Caco-2 (cell line): ENCODE measurements around the gene UBE2H. TPM values are rescaled to one million over a fixed set of nuclear protein-coding genes. Genes with fewer than 3 reads are reported as not detected.

ENCODE experiments used
- BruUV-seq: library from RNA; stranded (reverse); fragments of 400-500 nt; replicated peaks from 2 replicates; lab custom pipeline; 2021; lab: Mats Ljungman, UMichigan
- CTCF ChIA-PET: fragments of 300-600 bp; sonication (Branson Sonifier 250); formaldehyde crosslinking; loops from one replicate; lab custom pipeline; 2022; ENCODE audit warnings: antibody characterized with exemption; lab: Charles Lee
- POLR2A ChIA-PET: fragments of 300-600 bp; sonication (Branson Sonifier 250); formaldehyde crosslinking; loops from one replicate; lab custom pipeline; 2022; ENCODE audit warnings: antibody characterized with exemption; lab: Charles Lee
- DNase-seq, 2 experiments: peaks; one replicate each; pipeline versions ENCODE4 v3.0.0 to v3.0.0-alpha.2; 2020 to 2022
- H3K27me3 ChIP-seq: replicated peaks from 2 replicates; pipeline ENCODE4 v1.6.0; 2011; ENCODE audit warnings: low read length; ENCODE audit not compliant: control insufficient read depth, insufficient read depth
- H3K36me3 ChIP-seq: 2 replicates; pipeline ENCODE4 v1.5.1; 2011; ENCODE audit warnings: low read length; ENCODE audit not compliant: control insufficient read depth, insufficient read depth
- H3K4me1 ChIP-seq: fragments of 250-450 bp; sonication (Bioruptor Pico); 2 replicates; pipeline ENCODE4 v1.5.1; 2020; ENCODE audit warnings: mild to moderate bottlenecking
- H3K4me3 ChIP-seq: 2 replicates; pipeline ENCODE4 v1.5.1; 2011; ENCODE audit warnings: low read depth, mild to moderate bottlenecking, control low read depth, low read length
- H3K9me3 ChIP-seq: fragments of 250-450 bp; sonication (Bioruptor Pico); 2 replicates; pipeline ENCODE4 v1.5.1; 2020; ENCODE audit warnings: mild to moderate bottlenecking, moderate library complexity
- H3K27ac Mint-ChIP-seq: one replicate; pipeline ENCODE4 v1.8.0; 2022; ENCODE audit warnings: mixed read lengths; ENCODE audit not compliant: unreplicated experiment
- H3K27me3 Mint-ChIP-seq: one replicate; pipeline ENCODE4 v1.8.0; 2022; ENCODE audit warnings: mixed read lengths; ENCODE audit not compliant: insufficient read depth, unreplicated experiment
- H3K36me3 Mint-ChIP-seq: one replicate; pipeline ENCODE4 v1.8.0; 2022; ENCODE audit warnings: mild to moderate bottlenecking, mixed read lengths; ENCODE audit not compliant: insufficient read depth, unreplicated experiment
- H3K4me1 Mint-ChIP-seq: one replicate; pipeline ENCODE4 v1.8.0; 2022; ENCODE audit warnings: low read depth, mixed read lengths; ENCODE audit not compliant: unreplicated experiment
- H3K4me3 Mint-ChIP-seq: one replicate; pipeline ENCODE4 v1.8.0; 2022; ENCODE audit warnings: mild to moderate bottlenecking, moderate library complexity, mixed read lengths; ENCODE audit not compliant: unreplicated experiment
- H3K9me3 Mint-ChIP-seq: one replicate; pipeline ENCODE4 v1.8.0; 2022; ENCODE audit warnings: mixed read lengths; ENCODE audit not compliant: unreplicated experiment
- intact Hi-C: fragments of 100-400 bp; cut with micrococcal nuclease; formaldehyde crosslinking; loops from one replicate; pipeline ENCODE4 v1.10.0; 2022; ENCODE audit not compliant: unreplicated experiment
- total RNA-seq: library from RNA; stranded (reverse); gene quantifications from 2 replicates; pipeline ENCODE4 v1.2.3, GENCODE V29; 2022
- TF ChIP-seq, protein P1 (sequence below), 2 experiments: fragments of 200-600 bp in 1 of 2; IDR thresholded peaks; 1 replicate in 1 of 2; 2 replicates in 1 of 2; pipeline versions ENCODE4 v1.5.1 to v1.8.0; 2011 to 2022; ENCODE audit warnings: antibody characterized with exemption in 1 of 2, control low read depth in 1 of 2, inconsistent platforms in 1 of 2, low read depth in 1 of 2, low read length in 1 of 2, mild to moderate bottlenecking in 1 of 2, moderate library complexity in 1 of 2; ENCODE audit not compliant: insufficient read depth in 1 of 2, severe bottlenecking in 1 of 2, unreplicated experiment in 1 of 2

The UBE2H gene
- total RNA-seq, 1 experiment from 2014 or later: 35.7 TPM

DNA sequence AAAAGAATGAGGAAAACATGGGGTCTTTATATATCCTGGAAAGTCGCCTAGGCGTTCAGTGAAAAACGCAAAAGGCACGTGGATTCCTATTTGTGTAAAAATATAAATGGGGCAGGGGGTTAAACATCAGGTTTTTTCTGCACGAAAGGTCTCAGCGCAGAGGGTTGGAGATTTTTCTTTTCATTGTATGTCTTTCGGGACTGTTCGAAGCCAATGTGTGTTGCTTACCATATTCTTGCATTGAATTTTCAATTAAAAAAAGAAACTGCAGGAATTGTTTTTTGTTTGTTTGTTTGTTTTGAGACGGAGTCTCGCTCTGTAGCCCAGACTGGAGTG, 169.2 kb downstream of the UBE2H start:
- peaks cover 13% of the 10 kb centered on the region for H3K36me3 Mint-ChIP-seq
- ChIA-PET POLR2A (no interaction called here), CTCF (no interaction called here)
- H3K27me3 Mint-ChIP-seq: no peaks in the 10 kb centered on the region
- peaks cover 8% of the 10 kb centered on the region for H3K4me1 ChIP-seq
- no peaks in the 10 kb centered on the region for H3K9me3 ChIP-seq
- no peak overlapping the region for H3K4me3 Mint-ChIP-seq
- no peak overlapping the region for H3K4me3 ChIP-seq
- TF ChIP-seq, protein P1, sequence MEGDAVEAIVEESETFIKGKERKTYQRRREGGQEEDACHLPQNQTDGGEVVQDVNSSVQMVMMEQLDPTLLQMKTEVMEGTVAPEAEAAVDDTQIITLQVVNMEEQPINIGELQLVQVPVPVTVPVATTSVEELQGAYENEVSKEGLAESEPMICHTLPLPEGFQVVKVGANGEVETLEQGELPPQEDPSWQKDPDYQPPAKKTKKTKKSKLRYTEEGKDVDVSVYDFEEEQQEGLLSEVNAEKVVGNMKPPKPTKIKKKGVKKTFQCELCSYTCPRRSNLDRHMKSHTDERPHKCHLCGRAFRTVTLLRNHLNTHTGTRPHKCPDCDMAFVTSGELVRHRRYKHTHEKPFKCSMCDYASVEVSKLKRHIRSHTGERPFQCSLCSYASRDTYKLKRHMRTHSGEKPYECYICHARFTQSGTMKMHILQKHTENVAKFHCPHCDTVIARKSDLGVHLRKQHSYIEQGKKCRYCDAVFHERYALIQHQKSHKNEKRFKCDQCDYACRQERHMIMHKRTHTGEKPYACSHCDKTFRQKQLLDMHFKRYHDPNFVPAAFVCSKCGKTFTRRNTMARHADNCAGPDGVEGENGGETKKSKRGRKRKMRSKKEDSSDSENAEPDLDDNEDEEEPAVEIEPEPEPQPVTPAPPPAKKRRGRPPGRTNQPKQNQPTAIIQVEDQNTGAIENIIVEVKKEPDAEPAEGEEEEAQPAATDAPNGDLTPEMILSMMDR (IDR thresholded peaks at IDR 0.05; ENCODE audit: insufficient read depth in 1 of 2, low read depth in 1 of 2, low read length in 1 of 2, severe bottlenecking in 1 of 2, unreplicated experiment in 1 of 2): no peak
- peaks cover 6% of the 10 kb centered on the region for H3K4me1 Mint-ChIP-seq
- no peaks in the 10 kb centered on the region for H3K27me3 ChIP-seq
- no peak overlapping the region for H3K27ac Mint-ChIP-seq
- H3K36me3 ChIP-seq: no peaks in the 10 kb centered on the region
- intact Hi-C loops: loop anchor here (5.0 kb wide), 1 partner anchor 229 kb away; no protein-coding TSS in a partner anchor
- BruUV-seq: TSS peak; percentile 26
- DNase-seq: no peak
- no peaks in the 10 kb centered on the region for H3K9me3 Mint-ChIP-seq

DNA sequence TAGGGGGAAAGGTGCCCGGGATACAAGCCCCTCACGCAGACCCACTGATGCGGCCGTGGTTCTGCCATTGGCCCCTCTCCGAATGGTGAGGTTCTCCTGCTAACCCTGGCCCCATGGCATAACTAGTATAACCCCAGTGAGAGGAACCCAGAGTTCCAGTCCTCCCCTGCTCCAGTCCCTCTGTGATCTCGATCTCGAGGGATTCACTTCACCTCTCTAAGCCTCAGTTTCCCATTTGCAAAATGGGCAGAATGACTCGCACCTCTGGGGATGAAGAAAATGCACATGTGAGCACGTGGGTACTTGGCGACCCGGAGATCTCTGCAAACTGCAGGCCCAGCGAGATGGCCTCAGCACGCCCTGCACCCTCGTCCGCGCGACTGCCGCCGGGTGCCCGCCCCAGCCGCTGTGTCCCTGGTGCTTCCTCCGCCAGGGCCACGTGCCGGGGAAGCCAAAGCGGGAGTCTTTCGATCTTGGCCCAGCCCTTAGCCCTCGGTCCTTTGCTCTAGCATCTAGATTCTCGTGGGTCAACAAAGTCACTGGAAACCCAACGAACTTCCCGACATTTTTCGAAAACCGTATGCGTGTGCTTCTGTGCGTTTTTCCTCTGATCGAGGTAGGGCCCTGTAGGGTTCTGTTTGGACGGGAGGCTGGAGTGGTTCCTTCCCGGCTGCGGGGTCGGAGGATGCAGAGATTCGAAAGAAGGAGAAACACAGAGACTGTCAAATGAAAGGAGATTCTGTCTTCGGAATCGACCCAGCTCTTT, 169.8 kb downstream of the UBE2H start:
- no peak for DNase-seq
- peaks cover 13% of the 10 kb centered on the region for H3K36me3 Mint-ChIP-seq
- no peaks in the 10 kb centered on the region for H3K27me3 Mint-ChIP-seq
- H3K27ac Mint-ChIP-seq: no peak overlapping the region
- Histone ChIP-seq H3K27me3 (no peaks in the 10 kb centered on the region), H3K36me3 (no peaks in the 10 kb centered on the region), H3K9me3 (no peaks in the 10 kb centered on the region), H3K4me1 (peaks cover 12% of the 10 kb centered on the region), H3K4me3 (no peak overlapping the region)
- ChIA-PET POLR2A (no interaction called here), CTCF (no interaction called here)
- H3K9me3 Mint-ChIP-seq: no peaks in the 10 kb centered on the region
- peaks cover 6% of the 10 kb centered on the region for H3K4me1 Mint-ChIP-seq
- H3K4me3 Mint-ChIP-seq: peak overlapping the region; percentile 81
- no TSS peak for BruUV-seq
- intact Hi-C loops: loop anchor here (5.0 kb wide), 1 partner anchor 229 kb away; no protein-coding TSS in a partner anchor
- TF ChIP-seq, protein P1 (IDR thresholded peaks at IDR 0.05; ENCODE audit: insufficient read depth in 1 of 2, low read depth in 1 of 2, low read length in 1 of 2, severe bottlenecking in 1 of 2, unreplicated experiment in 1 of 2): no peak

DNA sequence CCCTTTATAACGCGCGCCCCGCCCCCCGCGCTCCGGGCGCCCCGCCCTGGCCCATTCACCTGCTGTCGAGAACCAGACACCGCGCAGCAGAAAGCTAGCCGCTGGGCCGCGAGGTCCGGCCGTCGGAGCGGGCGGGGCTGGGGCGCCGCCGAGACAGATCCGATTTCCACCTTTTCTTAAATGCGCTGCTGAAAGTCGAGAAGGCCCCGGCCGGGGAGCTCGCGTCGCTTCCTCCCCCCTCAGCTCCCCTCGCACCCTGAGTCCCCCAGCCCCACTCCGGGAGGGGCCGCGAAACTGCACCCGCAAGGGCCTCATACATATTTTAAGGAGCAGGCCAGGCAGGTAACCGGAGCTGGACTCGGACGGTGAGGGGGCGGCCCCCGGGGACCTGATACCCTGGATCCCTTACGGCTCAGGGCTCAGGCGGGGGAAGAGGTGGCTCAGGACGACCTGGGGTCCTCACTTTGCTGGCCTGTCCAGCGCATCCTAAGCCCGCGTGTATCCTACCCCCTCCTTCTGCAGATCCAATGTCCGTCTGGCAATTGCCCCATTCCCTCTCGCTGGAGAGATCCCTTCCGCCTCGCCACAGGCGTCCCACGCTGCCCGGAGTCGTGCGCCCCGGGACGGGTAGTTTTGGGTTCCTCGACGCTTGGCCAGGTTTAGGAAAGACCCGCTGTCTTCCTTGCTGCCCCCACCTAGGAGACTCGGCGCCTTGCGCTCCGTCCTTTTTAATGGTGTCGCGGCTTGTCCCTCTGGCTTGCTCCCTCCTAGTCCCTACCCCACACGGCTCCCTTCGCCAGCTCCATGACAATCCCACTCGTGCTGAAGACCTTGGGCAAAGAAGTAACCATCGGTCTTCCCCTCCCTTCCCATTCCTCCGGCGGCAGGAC, 170.6 kb downstream of the UBE2H start:
- Histone ChIP-seq H3K27me3 (no peaks in the 10 kb centered on the region), H3K36me3 (no peaks in the 10 kb centered on the region), H3K9me3 (no peaks in the 10 kb centered on the region), H3K4me1 (peaks cover 12% of the 10 kb centered on the region), H3K4me3 (no peak overlapping the region)
- Mint-ChIP-seq H3K4me3 (peak overlapping the region; percentile 81), H3K36me3 (peaks cover 11% of the 10 kb centered on the region), H3K4me1 (peaks cover 6% of the 10 kb centered on the region), H3K27me3 (no peaks in the 10 kb centered on the region), H3K9me3 (no peaks in the 10 kb centered on the region), H3K27ac (no peak overlapping the region)
- DNase-seq: no peak
- intact Hi-C loops: loop anchor here (5.0 kb wide), 1 partner anchor 230 kb away; no protein-coding TSS in a partner anchor
- BruUV-seq: no TSS peak
- POLR2A ChIA-PET: no interaction called here
- CTCF ChIA-PET: interaction anchor here (1.5 kb wide), 1 partner anchor 43 kb away, joined by 7 read pairs; no protein-coding TSS in a partner anchor
- TF ChIP-seq, protein P1 (IDR thresholded peaks at IDR 0.05; ENCODE audit: insufficient read depth in 1 of 2, low read depth in 1 of 2, low read length in 1 of 2, severe bottlenecking in 1 of 2, unreplicated experiment in 1 of 2): no peak
